Stomach (tissue), 4 donors: Measurements from ENCODE around the gene ARID2.

ENCODE experiments used
- CTCF ChIP-seq, 7 experiments: fragments of 450-650 bp in 4 of 7; fragments of 200-600 bp in 3 of 7; sonication (generic) in 3 of 7; IDR thresholded peaks; one replicate each; pipeline ENCODE4 v1.5.1; 2016 to 2019; ENCODE audit warnings: antibody characterized with exemption in 7 of 7, control low read depth in 2 of 7, mild to moderate bottlenecking in 1 of 7
- POLR2AphosphoS5 ChIP-seq, 3 donors: sonication (generic); formaldehyde crosslinking; IDR thresholded peaks; one replicate each; pipeline ENCODE4 v1.6.1; 2016; ENCODE audit warnings: antibody characterized with exemption in 3 of 3

- TF ChIP-seq CTCF (IDR thresholded peaks at IDR 0.05) (no peak), POLR2AphosphoS5 (IDR thresholded peaks at IDR 0.05) (no peak)
Observed at GRCh38 chr12:45893240-45893639, 163.7 kb downstream of the ARID2 start.
